ENCODE results near the gene SPNS2.

SPNS2 gene

DNA sequence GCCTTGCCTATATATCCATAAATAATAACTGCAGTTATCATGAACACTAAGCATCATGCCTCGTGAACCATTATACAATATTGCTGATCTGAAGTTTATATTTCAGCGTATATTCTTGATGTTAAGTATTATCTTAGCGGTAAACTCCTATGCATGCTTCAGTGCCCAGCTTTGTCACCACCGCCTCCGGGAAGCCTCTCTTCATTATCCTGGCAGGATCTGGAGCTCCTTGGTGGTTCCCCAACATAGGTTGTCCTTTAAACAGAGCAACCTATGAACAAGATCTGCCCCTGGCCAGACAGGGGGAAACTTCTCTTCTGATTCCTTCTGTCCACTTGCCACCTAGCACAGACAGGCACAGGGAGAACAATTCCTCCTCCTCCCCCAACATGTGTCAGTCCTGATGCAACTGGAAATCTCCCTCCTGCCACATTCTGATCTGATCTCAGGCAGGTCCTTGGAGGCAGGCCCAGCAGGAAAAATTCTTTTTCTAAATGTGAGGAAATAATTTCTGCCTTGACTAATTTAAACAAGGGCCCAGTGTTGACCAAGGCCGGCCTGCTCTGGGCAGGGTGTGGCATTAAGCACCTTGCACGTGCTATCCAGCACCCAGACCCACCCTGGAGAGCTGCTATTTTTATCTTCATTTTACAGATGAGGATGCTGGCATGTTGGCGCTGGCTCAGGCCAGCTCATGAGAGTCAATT, 22.4 kb downstream of the SPNS2 start:
- DNase-seq: no peak

DNA sequence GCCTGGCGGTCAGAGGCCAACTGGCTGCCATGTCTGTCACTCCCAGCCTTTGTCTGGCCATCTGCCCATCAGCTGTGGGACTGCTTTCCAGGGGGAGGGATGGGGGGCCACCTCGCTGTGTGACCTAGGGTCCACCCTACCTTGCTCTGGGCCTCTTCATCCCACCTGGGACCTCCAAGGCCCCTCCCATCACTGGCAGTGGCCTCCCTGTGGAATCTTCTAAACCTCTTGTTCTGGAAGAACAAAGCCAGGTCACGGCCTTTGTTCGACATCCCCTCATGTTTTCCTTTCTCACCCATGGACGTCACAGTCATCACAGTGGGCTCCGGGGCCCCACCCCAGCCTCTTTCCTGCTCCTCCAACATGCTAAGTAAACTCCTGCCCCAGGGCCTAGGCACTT, 24.0 kb downstream of the SPNS2 start:
- no peak for DNase-seq

DNA sequence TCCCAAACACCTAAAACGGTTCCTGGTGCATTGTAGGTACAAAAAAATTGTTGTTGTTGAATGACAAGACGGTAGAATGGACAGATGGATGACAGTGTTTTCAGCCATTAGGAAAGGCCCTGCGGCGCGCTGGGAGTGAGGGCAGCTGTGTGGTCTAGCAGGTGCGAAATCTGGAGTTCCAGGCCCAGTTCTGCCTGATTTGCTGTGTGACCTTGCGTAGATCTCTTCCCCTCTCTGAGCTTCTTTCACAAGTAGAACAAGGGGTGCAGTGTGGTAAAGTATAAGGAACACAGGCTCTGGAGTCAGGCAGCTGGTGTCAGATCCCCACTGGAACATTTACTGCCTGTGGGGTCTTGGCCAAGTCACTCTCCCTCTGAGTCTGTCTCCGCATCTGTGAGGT, 25.3 kb downstream of the SPNS2 start:
- DNase-seq: no peak

DNA sequence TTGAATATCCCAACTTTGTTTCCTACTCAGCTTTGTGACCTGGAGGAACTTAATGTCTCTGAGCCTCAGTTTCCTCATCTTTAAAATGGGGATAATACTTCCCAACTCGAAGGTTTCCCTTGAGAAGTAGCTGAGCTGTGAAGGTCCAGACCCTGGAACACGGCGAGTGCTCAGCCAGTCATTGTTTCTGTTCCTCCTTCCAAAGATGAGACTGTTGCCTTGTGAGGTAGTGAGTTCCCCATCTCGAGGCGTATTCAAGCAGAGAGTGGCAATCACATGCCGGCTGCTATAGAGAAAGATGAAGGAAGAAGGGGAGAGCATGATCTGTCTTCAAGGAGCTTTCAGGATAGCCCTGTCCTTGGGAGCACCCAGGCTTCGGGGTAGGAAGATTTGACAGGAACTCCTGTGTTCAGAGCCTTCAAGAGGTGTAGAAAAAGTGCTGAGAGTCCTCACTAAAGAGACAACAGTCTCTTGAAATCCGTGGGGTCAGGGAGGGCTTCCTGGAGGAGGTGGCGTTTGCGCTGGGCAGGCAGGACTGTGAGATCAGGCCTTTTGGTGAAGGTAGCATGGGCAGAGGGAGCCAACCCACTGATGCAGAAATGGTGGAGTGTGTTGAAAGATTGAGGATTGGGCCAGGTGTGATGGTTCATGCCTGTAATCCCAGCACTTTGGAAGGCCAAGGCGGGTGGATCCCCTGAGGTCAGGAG, 27.2 kb downstream of the SPNS2 start:
- DNase-seq: no peak

DNA sequence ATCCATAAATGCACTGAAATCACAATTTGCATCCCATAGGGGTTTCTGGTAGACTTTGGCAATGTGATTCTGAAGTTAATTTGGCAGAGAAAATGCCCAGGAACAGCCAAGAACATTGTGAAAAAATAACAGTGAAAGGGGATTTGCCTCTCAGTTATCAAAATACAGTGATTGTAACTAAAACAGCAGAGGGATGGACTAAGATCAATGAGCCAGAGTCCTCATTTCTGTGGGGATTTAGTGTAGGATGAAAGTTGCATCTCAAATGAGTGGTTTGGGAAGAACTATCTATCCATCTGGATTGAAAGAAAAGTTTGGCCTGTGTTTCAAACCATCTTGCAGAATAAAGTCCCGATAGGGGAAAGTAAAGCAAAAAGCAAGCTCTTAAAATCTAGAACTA, 28.5 kb downstream of the SPNS2 start:
- no peak for DNase-seq

DNA sequence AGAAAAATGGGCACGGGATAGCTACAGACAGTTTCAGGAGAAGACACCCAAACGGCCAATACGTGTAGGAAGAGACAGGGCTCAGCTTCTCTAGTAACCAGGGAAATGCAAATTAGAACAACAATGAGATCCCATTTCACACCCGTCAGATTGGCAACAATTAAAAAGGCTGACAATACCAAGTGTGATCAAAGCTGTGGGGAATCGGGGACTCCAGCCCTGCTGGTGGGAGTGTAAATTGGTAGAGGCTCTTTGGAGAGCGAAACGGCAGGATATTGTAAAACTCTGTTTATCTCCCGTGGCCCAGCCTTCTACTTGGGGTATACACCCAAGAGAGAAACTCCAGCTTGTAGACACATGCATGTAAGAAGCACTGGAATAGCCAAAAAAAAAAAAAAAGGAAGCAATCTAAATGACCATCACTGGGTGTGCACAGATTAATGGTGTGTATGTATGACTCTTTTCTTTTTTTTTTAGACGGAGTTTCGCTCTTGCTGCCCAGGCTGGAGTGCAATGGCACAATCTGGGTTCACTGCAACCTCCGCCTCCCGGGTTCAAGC, 29.0 kb downstream of the SPNS2 start:
- DNase-seq: no peak

DNA sequence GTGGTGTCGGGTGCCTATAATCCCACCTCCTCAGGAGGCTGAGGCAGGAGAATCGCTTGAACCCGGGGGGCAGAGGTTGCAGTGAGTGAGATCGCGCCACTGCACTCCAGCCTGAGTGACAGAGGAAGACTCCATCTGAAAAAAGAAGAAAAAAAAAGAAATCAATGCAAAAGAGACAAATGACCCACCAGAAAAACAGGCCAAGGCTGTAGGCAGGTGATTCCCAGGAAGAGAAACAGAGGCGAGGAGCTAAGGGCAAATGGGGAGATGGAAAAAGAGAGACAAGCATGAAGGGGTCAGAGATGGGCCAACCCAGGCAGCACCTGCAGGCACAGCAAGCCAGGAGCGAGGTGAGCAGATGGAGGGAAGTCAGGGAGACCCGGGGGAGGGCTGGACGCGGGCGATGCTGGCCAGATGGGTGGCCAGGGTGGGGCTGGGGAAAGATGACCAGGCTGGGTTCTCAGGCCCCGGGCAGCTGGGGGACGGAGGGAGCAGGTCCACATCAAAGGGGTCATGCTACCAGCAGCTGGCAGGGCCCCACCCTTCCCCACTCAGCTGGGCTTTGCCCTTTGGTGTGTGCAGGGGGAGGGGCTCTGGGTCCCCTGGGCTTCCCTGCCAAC, 31.0 kb downstream of the SPNS2 start:
- DNase-seq: no peak

DNA sequence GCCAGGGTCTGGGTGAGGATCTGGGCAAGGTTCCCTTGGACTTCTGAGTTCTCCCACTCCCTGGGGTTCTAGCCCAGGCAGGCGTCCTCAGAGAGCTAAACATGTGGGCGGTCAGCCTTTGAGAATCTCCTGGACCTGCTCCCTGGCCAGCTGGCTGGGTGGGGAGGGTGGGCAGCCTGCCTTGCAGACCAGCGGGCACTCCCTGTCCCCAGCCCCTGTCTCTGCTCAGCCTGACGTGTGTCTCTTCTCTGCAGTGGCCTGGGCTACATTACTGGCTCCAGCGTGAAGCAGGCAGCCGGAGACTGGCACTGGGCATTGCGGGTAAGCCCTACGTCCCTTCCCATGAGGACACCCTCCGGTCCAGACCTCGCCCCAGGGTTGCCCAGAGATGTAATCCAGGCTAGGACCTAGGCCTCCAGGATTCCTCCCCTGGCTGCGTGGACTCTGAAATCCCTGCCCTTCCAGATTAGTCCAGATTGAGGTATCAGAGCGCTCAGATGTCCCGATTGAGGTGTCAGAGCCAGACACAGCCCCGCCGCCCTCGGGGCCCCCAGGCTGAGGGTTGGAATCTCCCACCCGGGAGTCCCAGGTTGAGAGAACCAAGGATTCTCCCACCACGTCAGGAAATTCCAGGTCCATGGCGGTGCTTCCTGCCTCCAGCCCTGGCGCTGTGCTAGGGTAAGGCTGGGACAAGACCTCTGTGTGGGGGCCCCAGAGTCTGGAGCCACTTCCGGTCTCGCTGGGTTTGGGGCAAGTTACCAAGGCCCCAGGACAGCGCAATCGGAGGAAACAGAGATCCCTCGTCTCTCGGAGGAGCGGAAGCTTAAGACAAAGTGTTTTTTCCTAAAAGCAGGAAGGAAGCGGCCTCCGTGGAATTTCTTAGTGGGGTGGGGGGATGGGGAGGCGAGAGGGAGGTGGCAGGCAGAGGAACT, 32.4 kb downstream of the SPNS2 start:
- DNase-seq: no peak

DNA sequence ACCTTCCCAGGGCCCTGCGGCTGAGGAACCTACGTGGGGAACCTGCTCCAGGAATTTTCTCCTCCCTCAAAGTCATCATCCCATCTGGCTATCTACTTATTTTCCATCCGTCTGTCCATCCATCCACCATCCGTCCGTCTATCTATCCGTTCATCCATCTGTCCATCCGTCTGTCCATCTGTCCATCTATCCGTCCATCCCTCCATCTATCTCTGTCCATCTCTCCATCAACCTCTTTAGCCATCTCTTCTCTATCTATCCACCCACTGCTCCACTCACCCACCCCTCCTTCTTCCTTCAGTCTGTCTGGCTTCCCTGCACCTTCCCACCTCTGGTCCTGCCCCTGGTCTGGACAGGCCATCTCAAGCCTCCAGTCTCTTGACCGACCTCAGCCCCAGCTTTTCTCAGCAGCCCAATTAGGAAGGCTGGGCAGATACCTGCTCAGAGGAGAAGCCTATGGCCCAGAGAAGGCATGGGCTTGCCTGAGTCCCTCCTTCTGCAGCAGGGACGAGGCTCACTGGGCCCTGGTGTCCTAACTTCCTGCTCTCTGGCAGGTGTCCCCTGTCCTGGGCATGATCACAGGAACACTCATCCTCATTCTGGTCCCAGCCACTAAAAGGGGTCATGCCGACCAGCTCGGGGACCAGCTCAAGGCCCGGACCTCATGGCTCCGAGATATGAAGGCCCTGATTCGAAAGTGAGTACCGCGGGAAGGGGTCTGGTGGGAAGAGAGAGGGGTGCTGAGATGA, 33.5 kb downstream of the SPNS2 start:
- DNase-seq: no peak

DNA sequence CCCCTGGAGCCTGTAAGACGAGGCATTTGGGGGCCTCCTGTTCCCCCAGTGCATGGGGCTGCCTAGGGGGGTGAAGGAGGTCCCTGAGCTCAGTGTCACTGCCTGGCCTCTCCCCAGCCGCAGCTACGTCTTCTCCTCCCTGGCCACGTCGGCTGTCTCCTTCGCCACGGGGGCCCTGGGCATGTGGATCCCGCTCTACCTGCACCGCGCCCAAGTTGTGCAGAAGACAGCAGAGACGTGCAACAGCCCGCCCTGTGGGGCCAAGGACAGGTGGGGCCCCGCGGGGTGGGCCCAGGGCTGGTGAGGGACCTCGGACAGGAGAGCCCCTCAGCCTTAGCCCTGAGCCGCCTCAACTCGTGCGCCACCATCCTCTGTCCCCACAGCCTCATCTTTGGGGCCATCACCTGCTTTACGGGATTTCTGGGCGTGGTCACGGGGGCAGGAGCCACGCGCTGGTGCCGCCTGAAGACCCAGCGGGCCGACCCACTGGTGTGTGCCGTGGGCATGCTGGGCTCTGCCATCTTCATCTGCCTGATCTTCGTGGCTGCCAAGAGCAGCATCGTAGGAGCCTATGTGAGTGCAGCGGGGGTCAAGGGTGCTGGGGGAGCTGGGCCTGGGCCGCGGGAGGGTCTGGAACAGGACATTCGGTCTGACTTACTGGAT, 34.3 kb downstream of the SPNS2 start:
- DNase-seq: no peak

DNA sequence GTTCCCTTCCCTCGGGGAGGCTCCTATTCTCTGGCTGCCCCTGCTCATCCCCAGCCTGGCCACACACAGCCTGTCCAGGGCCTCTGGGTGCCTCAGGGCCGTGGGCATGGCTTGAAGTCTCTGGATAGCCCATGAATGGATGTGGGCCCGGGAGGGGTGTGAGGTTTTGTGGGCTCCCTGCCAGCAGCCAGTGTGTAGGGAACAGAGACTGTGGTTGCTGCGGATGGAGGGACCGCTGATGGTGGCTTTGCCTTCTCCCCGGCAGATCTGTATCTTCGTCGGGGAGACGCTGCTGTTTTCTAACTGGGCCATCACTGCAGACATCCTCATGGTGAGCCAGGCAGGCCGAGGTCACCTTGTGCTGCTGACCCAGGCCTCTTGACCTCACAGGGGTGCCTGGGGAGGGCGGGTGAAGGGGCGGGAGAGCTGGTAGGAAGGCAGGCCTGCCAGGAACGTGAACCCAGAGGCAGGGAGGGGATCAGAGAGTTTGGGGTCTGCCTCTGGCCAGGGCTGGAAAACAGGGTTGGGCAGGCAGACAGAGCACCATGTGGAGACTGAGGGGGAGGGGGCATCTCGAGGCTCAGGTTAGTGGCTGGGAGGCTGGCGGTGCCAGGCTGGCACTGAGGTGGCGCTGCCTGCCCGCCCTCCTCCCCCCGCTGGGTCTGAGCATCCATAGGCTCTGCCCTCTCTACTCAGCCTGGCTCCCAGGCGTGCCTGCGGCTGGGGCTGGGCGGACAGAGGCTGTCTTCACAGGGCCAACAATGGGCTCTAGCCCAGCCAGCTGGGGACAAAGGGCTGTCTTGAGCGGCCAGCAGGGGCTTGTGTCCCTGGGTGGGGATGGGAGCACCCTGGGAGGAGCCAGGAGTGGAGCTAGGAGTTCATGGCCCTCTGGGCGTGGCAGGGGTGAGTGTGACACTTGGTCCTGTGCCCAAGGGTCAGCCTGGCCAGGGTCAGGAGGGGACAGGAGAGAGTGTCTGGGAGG, 35.1 kb downstream of the SPNS2 start:
- peak; percentile 14 for DNase-seq

DNA sequence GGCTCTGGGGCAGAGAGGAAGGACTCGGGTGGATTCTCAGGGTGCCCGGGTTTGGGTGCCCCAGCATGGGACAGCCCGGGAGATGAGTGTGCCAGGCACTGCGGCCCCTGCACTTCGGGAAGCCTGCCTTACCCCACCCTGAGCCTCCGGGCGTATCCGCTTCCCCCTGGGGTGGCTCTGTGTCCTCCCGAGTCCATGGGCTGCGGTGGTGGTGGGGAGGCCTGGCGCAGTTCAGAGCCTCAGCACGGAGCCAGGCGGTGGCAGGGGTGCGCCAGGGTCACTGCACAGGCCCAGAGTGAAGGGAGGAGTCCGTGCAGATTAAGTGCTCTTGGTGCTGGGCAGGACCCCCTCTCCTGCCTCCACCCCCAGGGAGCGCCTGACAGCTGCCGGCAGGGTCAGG, 35.8 kb downstream of the SPNS2 start:
- no peak for DNase-seq

DNA sequence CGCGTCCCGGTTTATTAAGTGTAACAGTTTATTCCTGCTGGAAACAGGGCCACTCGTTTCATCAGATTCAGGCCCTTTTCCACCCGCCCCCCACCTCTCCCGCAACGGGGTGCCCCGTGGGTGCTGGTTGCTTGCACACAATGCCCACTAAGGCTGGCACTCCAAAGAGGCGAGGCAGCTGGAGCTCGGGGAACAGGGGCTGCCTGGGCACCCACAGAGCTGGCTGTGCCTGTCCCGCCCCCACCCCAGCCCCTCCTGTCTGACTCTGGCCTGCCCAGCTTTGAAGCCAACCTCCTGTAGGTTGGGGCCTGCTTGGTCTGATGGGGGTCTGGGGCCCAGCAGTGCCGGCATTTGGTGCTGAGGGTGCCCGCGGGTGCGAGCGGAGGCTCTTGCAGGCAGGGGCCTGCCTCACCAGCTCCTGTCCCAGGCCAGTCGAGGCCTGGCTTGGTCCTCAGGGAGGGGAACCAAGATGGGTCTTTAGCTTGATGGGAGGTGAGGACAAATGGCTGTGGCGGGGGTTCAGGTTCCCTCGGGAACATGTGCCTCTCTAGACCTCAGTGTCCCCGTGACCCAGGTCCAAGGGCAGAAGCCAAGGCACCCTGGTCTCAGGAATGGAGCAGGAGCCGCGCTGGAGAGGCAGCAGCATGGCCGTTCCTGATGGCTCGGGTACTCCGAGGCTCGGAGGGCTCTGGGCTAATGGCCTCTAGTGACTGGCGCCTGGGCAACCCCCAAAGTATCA, 36.4 kb downstream of the SPNS2 start:
- DNase-seq: no peak

DNA sequence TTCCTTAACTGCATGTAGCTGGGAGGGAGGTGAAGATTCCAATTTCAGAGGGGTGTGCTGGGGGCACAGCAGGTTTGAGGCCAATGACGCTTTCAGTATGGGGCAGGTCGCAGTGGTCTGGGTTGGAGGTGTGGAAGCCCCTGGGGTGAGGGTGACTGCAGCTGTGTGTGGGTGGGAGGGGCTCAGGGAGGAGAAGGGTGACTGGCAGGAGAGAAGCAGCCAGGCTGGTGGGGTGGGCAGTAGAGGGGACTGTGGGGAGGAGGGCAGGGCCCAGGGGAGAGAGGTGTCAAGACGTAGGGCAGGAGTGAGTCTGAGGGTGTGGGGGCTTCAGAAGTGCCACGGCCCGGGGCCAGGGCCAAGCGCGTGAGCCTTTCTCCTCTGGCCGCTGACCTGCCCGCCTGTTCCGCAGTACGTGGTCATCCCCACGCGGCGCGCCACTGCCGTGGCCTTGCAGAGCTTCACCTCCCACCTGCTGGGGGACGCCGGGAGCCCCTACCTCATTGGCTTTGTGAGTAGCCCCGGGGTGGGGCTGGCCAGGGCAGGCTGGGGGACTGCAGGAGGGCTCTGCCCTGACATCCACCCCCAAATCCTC, 37.1 kb downstream of the SPNS2 start:
- DNase-seq: no peak

DNA sequence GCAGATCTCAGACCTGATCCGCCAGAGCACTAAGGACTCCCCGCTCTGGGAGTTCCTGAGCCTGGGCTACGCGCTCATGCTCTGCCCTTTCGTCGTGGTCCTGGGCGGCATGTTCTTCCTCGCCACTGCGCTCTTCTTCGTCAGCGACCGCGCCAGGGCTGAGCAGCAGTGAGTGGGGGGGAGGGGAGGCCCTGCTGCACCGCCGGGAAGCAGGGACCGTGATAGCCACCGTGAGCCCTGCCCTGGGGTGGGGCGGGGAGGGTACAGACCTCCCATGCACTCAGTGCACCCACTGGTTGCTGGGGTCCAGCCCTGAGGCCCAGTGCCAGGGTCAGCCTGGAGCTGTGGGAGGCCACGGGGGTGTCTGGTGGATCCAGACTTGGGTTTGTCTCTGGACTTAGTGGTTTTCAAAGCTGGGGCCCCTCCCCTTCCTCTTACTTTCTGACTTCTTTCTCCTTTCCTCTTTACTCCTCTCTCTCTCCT, 37.6 kb downstream of the SPNS2 start:
- no peak for DNase-seq

DNA sequence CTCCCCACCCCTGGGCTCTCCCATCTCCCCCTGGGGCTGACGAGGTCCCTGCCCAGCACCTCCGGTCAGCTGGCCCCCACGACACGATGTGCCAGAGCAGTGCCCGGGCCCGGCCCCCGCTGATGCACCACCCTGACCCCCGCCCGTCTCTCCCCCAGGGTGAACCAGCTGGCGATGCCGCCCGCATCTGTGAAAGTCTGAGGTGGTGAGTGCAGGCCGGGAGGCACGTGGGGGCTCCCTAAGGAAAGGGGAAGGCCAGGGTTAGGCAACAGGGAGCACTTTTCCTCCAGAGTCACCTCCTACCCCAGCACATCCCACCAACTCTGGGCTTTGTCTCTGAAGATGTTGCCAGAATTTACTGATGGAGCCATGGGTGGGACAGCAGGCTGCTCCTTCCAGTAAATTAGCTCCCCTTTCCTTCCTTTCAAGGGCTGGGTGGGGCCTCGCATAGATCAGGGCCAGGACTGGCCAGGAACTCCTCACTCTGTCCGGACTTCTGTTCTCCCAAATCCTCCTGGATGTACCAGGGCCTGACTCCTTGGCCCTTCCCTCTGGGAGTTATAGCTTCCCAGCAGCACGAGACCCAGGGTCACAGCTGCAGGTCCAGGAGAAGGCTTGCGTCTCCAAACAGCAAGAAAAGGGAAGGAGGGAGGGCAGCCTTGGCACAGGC, 38.2 kb downstream of the SPNS2 start:
- DNase-seq: no peak

DNA sequence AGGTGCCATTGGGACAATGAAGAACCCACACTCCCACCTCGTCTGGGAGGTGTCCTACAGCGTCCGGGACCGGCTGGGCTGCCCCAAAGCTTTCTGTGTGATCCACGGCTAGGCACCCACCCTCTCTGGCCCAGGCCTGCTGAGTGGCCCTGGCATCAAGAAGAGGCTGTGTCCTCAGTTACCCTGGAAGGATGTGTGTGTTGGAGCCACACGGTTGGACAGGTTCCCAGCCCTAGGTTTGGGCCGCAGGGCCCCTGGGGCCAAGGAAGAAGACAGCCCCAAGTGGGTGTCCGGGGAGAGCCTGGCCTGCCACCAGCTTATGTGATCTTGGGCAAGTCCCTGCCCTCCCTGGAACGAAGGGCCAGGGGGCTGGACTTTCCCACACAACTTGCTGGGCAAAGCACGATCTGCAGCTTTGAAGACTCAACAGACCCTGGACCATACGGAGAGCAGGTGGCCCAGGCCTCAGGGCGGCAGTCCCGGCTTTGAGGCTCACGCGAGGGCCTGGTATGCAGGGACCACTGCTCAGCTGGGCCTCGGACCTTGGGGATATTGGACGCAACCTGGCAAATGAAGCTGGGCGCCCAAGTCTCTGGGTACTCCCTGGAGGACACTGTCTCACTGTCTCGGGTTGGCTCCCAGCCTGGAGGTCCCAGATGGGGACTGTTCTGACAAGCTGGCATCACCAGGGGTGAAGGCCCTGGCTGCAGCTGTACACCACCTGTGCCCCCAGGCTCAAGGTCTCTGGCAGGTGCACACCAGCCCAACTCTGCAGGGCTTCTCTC, 39.0 kb downstream of the SPNS2 start:
- DNase-seq: no peak
